ENCODE results near the gene SLCO2B1. TPM values are rescaled to one million over a fixed set of nuclear protein-coding genes. Genes with fewer than 3 reads are reported as not detected.

SLCO2B1 gene
- total RNA-seq, 2 donors from 2014 or later: 95.3 to 171 TPM

Other genes starting within 250 kb of the SLCO2B1 start
- 10 to 100 TPM in 1 of 2 donors, 1 to 10 TPM in 1; 6.9 to 14.0 TPM for gene XRRA1, start 202.0 kb upstream of the SLCO2B1 start, total RNA-seq
- 100 to 1,000 TPM; 109 to 113 TPM for gene SPCS2, start 201.8 kb upstream of the SLCO2B1 start, total RNA-seq
- 1 to 10 TPM; 6.3 to 6.8 TPM for gene NEU3, start 162.2 kb upstream of the SLCO2B1 start, total RNA-seq
- gene OR2AT4, start 54.2 kb upstream of the SLCO2B1 start, total RNA-seq: not detected
- gene TPBGL, start 89.7 kb downstream of the SLCO2B1 start, total RNA-seq: under 1 TPM; 0.46 to 0.67 TPM
- 10 to 100 TPM; 42.3 to 44.3 TPM for gene ARRB1, start 200.6 kb downstream of the SLCO2B1 start, total RNA-seq
- 1,000 to 10,000 TPM; 1,304 to 1,399 TPM for gene RPS3, start 248.4 kb downstream of the SLCO2B1 start, total RNA-seq

Data from posterior vena cava (tissue), 2 donors.